ENCODE data around the gene ATG10. TPM values are rescaled to one million over a fixed set of nuclear protein-coding genes. Genes with fewer than 3 reads are reported as not detected.
"Not testable (repeated sequence)": the region's sequence is repeated elsewhere in the genome, so short reads cannot be mapped to it uniquely, and the experiment has no call there.

The ATG10 gene
- total RNA-seq, 1 donor from 2014 or later, result 14.8 TPM

GRCh38 chr5:82252744-82253143 is 280.9 kb downstream of the ATG10 start:
- Mint-ChIP-seq H3K27me3 (ENCODE audit: low read depth) (no peaks in the 10 kb centered on the region), H3K4me1 (no peaks in the 10 kb centered on the region), H3K27ac (no peak overlapping the region), H3K4me3 (no peak overlapping the region), H3K9me3 (peaks cover 6% of the 10 kb centered on the region), H3K36me3 (peaks cover 9% of the 10 kb centered on the region)
- TF ChIP-seq CTCF (IDR thresholded peaks at IDR 0.05; ENCODE audit: unreplicated experiment), result no peak
- no peak for DNase-seq (ENCODE audit: low spot score in 2 of 2, unreplicated experiment in 2 of 2)

GRCh38 chr5:82255844-82256243 is 284.0 kb downstream of the ATG10 start:
- H3K9me3 Mint-ChIP-seq, result no peaks in the 10 kb centered on the region

GRCh38 chr5:82257247-82257646 is 285.4 kb downstream of the ATG10 start:
- Mint-ChIP-seq H3K4me1 (no peaks in the 10 kb centered on the region), H3K36me3 (peaks cover 2% of the 10 kb centered on the region), H3K27me3 (ENCODE audit: low read depth) (no peaks in the 10 kb centered on the region), H3K9me3 (no peaks in the 10 kb centered on the region), H3K4me3 (no peak overlapping the region), H3K27ac (no peak overlapping the region)
- DNase-seq (ENCODE audit: low spot score in 2 of 2, unreplicated experiment in 2 of 2), result no peak
- TF ChIP-seq CTCF (IDR thresholded peaks at IDR 0.05; ENCODE audit: unreplicated experiment), result no peak

More at GRCh38 chr5:82255844-82256243, 284.0 kb downstream of the ATG10 start:
- Mint-ChIP-seq H3K27me3 (ENCODE audit: low read depth) (no peaks in the 10 kb centered on the region), H3K4me1 (no peaks in the 10 kb centered on the region), H3K27ac (no peak overlapping the region), H3K36me3 (peaks cover 2% of the 10 kb centered on the region), H3K4me3 (no peak overlapping the region)
- DNase-seq (ENCODE audit: low spot score in 2 of 2, unreplicated experiment in 2 of 2), result no peak
- no peak for TF ChIP-seq CTCF (IDR thresholded peaks at IDR 0.05; ENCODE audit: unreplicated experiment)

- H3K9me3 Mint-ChIP-seq, result no peaks in the 10 kb centered on the region
- peaks cover 2% of the 10 kb centered on the region for H3K36me3 Mint-ChIP-seq
- no peaks in the 10 kb centered on the region for H3K27me3 Mint-ChIP-seq (ENCODE audit: low read depth)
- TF ChIP-seq CTCF (IDR thresholded peaks at IDR 0.05; ENCODE audit: unreplicated experiment), result no peak
- DNase-seq (ENCODE audit: low spot score in 2 of 2, unreplicated experiment in 2 of 2), result no peak
- H3K27ac Mint-ChIP-seq, result no peak overlapping the region
- no peaks in the 10 kb centered on the region for H3K4me1 Mint-ChIP-seq
- no peak overlapping the region for H3K4me3 Mint-ChIP-seq
These were observed 285.9 kb downstream of the ATG10 start for GRCh38 chr5:82257729-82258128.

- Mint-ChIP-seq H3K27me3 (ENCODE audit: low read depth) (no peaks in the 10 kb centered on the region), H3K27ac (no peak overlapping the region), H3K4me3 (no peak overlapping the region), H3K9me3 (no peaks in the 10 kb centered on the region), H3K4me1 (no peaks in the 10 kb centered on the region), H3K36me3 (no peaks in the 10 kb centered on the region)
- DNase-seq (ENCODE audit: low spot score in 2 of 2, unreplicated experiment in 2 of 2), result no peak
- TF ChIP-seq CTCF (IDR thresholded peaks at IDR 0.05; ENCODE audit: unreplicated experiment), result no peak
These were observed 287.5 kb downstream of the ATG10 start for GRCh38 chr5:82259172-82259800.

- no peak for TF ChIP-seq CTCF (IDR thresholded peaks at IDR 0.05; ENCODE audit: unreplicated experiment)
- no peak overlapping the region for H3K27ac Mint-ChIP-seq
- DNase-seq (ENCODE audit: low spot score in 2 of 2, unreplicated experiment in 2 of 2), result no peak
- no peaks in the 10 kb centered on the region for H3K27me3 Mint-ChIP-seq (ENCODE audit: low read depth)
- peaks cover 24% of the 10 kb centered on the region for H3K9me3 Mint-ChIP-seq
- no peak overlapping the region for H3K4me3 Mint-ChIP-seq
- H3K36me3 Mint-ChIP-seq, result peaks cover 35% of the 10 kb centered on the region
- peaks cover 2% of the 10 kb centered on the region for H3K4me1 Mint-ChIP-seq
These were observed 293.2 kb downstream of the ATG10 start for GRCh38 chr5:82265047-82265446.

GRCh38 chr5:82267297-82267933 is 295.6 kb downstream of the ATG10 start:
- not testable (repeated sequence) for DNase-seq (ENCODE audit: low spot score in 2 of 2, unreplicated experiment in 2 of 2); H3K4me1 Mint-ChIP-seq; H3K27me3 Mint-ChIP-seq (ENCODE audit: low read depth); H3K27ac Mint-ChIP-seq; H3K4me3 Mint-ChIP-seq
- peaks cover 24% of the 10 kb centered on the region for H3K9me3 Mint-ChIP-seq
- H3K36me3 Mint-ChIP-seq, result peaks cover 45% of the 10 kb centered on the region

- Mint-ChIP-seq H3K9me3 (peaks cover 24% of the 10 kb centered on the region), H3K36me3 (peaks cover 57% of the 10 kb centered on the region)
- H3K4me1 Mint-ChIP-seq; H3K27ac Mint-ChIP-seq; DNase-seq (ENCODE audit: low spot score in 2 of 2, unreplicated experiment in 2 of 2); H3K27me3 Mint-ChIP-seq (ENCODE audit: low read depth); H3K4me3 Mint-ChIP-seq: not testable (repeated sequence)
These were observed 297.5 kb downstream of the ATG10 start for GRCh38 chr5:82269363-82269762.

Data from mesothelial cell of epicardium (in vitro differentiated cells).